ENCODE data around the gene SETBP1. TPM values are rescaled to one million over a fixed set of nuclear protein-coding genes. Genes with fewer than 3 reads are reported as not detected.

The SETBP1 gene
- total and polyA plus RNA-seq, 2 of the 13 experiments (the other 11 are each of a cell fraction or from before 2014, with no cell fraction given) = 0.18 to 0.65 TPM

DNA sequence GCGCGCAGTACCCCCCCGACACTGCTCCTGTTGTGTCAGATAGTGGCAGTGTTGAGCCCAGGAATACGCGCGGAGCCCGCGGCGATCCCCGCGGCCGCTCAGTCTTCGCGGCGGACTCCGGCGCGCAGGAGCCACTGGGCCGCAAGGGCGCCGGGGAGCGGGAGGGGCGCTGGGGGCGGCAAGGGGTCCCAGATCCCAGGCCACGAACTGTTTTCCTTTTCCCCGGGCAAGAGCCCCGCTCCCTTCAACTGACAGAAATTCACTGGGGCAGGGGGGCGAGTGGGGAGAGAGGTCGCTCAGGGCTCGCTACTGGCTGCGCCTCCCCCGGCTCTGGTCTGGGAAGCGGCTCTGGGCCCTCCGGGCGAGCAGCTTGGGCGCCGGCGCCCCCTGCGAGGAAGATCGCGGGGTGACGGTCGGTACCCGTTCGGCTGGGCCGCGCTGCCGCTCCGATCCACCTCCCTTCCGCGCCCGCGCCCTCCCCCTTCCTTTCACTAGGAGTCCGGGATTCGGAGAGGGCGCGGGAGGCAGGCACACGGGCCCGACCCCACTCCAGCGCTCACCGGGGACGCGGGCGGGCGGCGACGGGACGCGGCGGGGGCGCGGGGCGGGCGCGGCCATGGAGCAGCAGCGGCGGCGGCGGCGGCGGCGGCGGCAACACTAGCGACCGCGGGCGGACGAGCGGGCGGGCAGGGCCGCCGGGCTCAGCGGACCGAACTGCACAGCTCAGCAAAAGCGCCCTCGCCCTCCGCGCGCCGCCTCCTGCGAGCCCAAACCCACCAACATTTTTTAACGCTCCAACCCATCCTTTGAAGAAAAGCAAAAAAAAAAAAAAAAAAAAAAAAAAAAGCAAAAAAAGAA, 1.4 kb upstream of the SETBP1 start (continued):
- TF ChIP-seq MAF1 (CRISPR knock-in tag; IDR thresholded peaks at IDR 0.05; ENCODE audit: borderline replicate concordance) = no peak
- peak; percentile 72 for TF ChIP-seq AGO2 (optimal IDR thresholded peaks at IDR 0.05; ENCODE audit: low read depth, low read length)
- peak; percentile 11; the same call in 1 of the 2 replicates for TF ChIP-seq ZBTB38 (CRISPR knock-in tag; IDR thresholded peaks at IDR 0.05)
- TF ChIP-seq, protein P1, sequence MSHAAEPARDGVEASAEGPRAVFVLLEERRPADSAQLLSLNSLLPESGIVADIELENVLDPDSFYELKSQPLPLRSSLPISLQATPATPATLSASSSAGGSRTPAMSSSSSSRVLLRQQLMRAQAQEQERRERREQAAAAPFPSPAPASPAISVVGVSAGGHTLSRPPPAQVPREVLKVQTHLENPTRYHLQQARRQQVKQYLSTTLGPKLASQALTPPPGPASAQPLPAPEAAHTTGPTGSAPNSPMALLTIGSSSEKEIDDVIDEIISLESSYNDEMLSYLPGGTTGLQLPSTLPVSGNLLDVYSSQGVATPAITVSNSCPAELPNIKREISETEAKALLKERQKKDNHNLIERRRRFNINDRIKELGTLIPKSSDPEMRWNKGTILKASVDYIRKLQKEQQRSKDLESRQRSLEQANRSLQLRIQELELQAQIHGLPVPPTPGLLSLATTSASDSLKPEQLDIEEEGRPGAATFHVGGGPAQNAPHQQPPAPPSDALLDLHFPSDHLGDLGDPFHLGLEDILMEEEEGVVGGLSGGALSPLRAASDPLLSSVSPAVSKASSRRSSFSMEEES (CRISPR knock-in tag; IDR thresholded peaks at IDR 0.05) = no peak
- no peak for TF ChIP-seq YEATS4 (CRISPR knock-in tag; IDR thresholded peaks at IDR 0.05; ENCODE audit: borderline replicate concordance)
- no peak for TF ChIP-seq ZNF34 (CRISPR knock-in tag; IDR thresholded peaks at IDR 0.05; ENCODE audit: borderline replicate concordance)
- TF ChIP-seq AGO1 (IDR thresholded peaks at IDR 0.05; ENCODE audit: low read depth, low read length, poor library complexity, severe bottlenecking) = peak; percentile 39
- TF ChIP-seq RBAK (CRISPR knock-in tag; IDR thresholded peaks at IDR 0.05) = no peak
- TF ChIP-seq ZNF121 (CRISPR knock-in tag; IDR thresholded peaks at IDR 0.05) = no peak
- TF ChIP-seq GABPB1 (CRISPR knock-in tag; IDR thresholded peaks at IDR 0.05) = peak; percentile 39; the same call in 1 of the 2 replicates

DNA sequence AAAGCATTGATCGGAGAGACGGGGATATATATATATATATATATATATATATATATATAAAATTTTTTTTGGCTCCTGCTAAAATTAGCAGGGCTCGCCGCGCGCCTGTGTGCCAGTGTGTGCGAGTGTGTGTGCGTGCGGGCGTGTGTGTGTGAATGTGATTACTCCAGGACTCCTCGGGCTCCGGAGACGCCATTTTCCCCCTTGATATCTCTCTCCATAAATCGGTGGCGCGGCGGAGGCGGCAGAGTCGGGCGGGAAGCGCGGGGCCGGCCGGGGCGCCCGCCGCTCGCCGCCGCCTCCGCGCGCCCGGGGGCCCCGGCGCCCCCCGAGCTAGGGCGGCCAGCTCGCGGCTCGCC, 795 bp upstream of the SETBP1 start:
- no peaks in the 10 kb centered on the region for H3K4me1 ChIP-seq (ENCODE audit: insufficient read depth, low read length)
- ChIA-PET CTCF (ENCODE audit: low intra/inter-chr PET ratio, low total read pairs) (interaction anchor here (1.5 kb wide), 1 partner anchor 533 kb away, joined by 12 read pairs; no protein-coding TSS in a partner anchor), POLR2A (no interaction called here)
- no peaks in the 10 kb centered on the region for H3K36me3 ChIP-seq (replicated peaks in 1 of 2; ENCODE audit: control insufficient read depth in 1 of 2, insufficient read depth in 2 of 2, low read length in 2 of 2)
- intact Hi-C loops (cut with micrococcal nuclease; ENCODE audit: unreplicated experiment) (loop anchor here (1.0 kb wide), 1 partner anchor 215 kb away; no protein-coding TSS in a partner anchor), in situ Hi-C loops (cut with HindIII; ENCODE audit: extremely low pct_ligation_motif_present, low pct_unique_long_range_greater_than_20kb) (loop anchor here (25.0 kb wide), 2 partner anchors 107 to 532 kb away; no protein-coding TSS in a partner anchor)
- no peaks in the 10 kb centered on the region for H3K79me2 ChIP-seq (ENCODE audit: insufficient read depth, low read length)
- H3K27ac ChIP-seq (ENCODE audit: extremely low read length, insufficient read depth, low read length) = no peak overlapping the region
- DNase-seq (ENCODE audit: low spot score) (no peak), FAIRE-seq (no peak), ATAC-seq (no peak)
- H3K27me3 ChIP-seq (ENCODE audit: control insufficient read depth in 1 of 2, insufficient read depth in 2 of 2, low read length in 2 of 2) = peaks cover 3 to 39% of the 10 kb centered on the region in 2 experiments; a peak in 4 of 5 replicates
- peak; percentile 0; the same call in 1 of the 2 replicates for TF ChIP-seq RBFOX2 (IDR thresholded peaks at IDR 0.05; ENCODE audit: low read depth, low read length)
- TF ChIP-seq, protein P2, sequence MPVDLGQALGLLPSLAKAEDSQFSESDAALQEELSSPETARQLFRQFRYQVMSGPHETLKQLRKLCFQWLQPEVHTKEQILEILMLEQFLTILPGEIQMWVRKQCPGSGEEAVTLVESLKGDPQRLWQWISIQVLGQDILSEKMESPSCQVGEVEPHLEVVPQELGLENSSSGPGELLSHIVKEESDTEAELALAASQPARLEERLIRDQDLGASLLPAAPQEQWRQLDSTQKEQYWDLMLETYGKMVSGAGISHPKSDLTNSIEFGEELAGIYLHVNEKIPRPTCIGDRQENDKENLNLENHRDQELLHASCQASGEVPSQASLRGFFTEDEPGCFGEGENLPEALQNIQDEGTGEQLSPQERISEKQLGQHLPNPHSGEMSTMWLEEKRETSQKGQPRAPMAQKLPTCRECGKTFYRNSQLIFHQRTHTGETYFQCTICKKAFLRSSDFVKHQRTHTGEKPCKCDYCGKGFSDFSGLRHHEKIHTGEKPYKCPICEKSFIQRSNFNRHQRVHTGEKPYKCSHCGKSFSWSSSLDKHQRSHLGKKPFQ (CRISPR knock-in tag; IDR thresholded peaks at IDR 0.05; ENCODE audit: insufficient replicate concordance) = no peak
- TF ChIP-seq ZNF441 (CRISPR knock-in tag; IDR thresholded peaks at IDR 0.05; ENCODE audit: borderline replicate concordance) = 0 out of 2 replicates have a peak, but pooled peaks have one; percentile 3
- no peak overlapping the region for H2AFZ ChIP-seq (ENCODE audit: low read length)
- H4K20me1 ChIP-seq (ENCODE audit: insufficient read depth, low read length) = peaks cover 2% of the 10 kb centered on the region
- no peaks in the 10 kb centered on the region for H3K9me3 ChIP-seq (ENCODE audit: low read length)
- WGBS (ENCODE audit: low lambda C conversion rate) = 15% methylated on average over 15 of the region's 41 CpGs
- H3K4me2 ChIP-seq (ENCODE audit: low read depth, low read length) = peak overlapping the region; percentile 49
- H3K4me3 ChIP-seq (replicated peaks in 1 of 3; ENCODE audit: insufficient read depth in 1 of 3, low read depth in 2 of 3, low read length in 3 of 3) = peak overlapping the region in 2 of 3 experiments; percentile 40 to 48; a peak in 3 of 6 replicates
- no TSS peak for BruUV-seq (replicated peaks)
- H3K9ac ChIP-seq (ENCODE audit: insufficient read depth, low read depth, low read length) = no peak overlapping the region
